Gastrocnemius medialis (tissue), 4 donors: ENCODE data around the gene TNNT3. TPM values are rescaled to one million over a fixed set of nuclear protein-coding genes. Genes with fewer than 3 reads are reported as not detected.

ENCODE experiments used
- ATAC-seq, 2 donors: fragments of 150-250 bp; one replicate each; pipeline ENCODE4 v1.9.1; 2016
- DNase-seq, 2 donors: peaks; one replicate each; pipeline ENCODE4 v3.0.0-alpha.2; 2019
- H3K27ac ChIP-seq, 4 donors: fragments of 200-600 bp; sonication (generic); 1 replicate in 1 of 4; 2 replicates in 3 of 4; pipeline ENCODE4 v1.5.1; 2016 to 2018; ENCODE audit warnings: mild to moderate bottlenecking in 2 of 4, moderate library complexity in 1 of 4
- H3K27me3 ChIP-seq, 3 donors: fragments of 200-600 bp; sonication (generic) in 2 of 3; 1 replicate in 1 of 3; 2 replicates in 2 of 3; pipeline versions ENCODE4 v1.5.1 to v1.6.0; 2016 to 2019; ENCODE audit warnings: mild to moderate bottlenecking in 1 of 3, moderate library complexity in 1 of 3
- H3K36me3 ChIP-seq, 2 donors: fragments of 200-600 bp; sonication (generic) in 1 of 2; one replicate each; pipeline ENCODE4 v1.5.1; 2017 to 2018
- H3K4me1 ChIP-seq, 2 donors: fragments of 200-600 bp; sonication (generic) in 1 of 2; one replicate each; pipeline ENCODE4 v1.5.1; 2016 to 2017; ENCODE audit warnings: mild to moderate bottlenecking in 2 of 2
- H3K4me3 ChIP-seq, 4 donors: fragments of 200-600 bp; sonication (generic) in 3 of 4; 1 replicate in 1 of 4; 2 replicates in 3 of 4; pipeline ENCODE4 v1.5.1; 2016 to 2019; ENCODE audit warnings: mild to moderate bottlenecking in 2 of 4
- H3K9me3 ChIP-seq, 3 donors: fragments of 200-600 bp; sonication (generic) in 2 of 3; 1 replicate in 1 of 3; 2 replicates in 2 of 3; pipeline ENCODE4 v1.5.1; 2016 to 2019
- POLR2A ChIP-seq, 2 donors: fragments of 450-650 bp; IDR thresholded peaks; one replicate each; pipeline ENCODE4 v1.6.1; 2017; ENCODE audit warnings: antibody characterized with exemption in 2 of 2, mild to moderate bottlenecking in 2 of 2, moderate library complexity in 2 of 2
- in situ Hi-C, 4 donors: fragments of 200-750 bp; cut with MboI; loops; one replicate each; pipeline versions ENCODE4 v1.15.0 to v1.8.0; 2017; ENCODE audit warnings: low sequenced_read_pairs in 4 of 4
- intact Hi-C: fragments of 100-400 bp; cut with DNase I; formaldehyde crosslinking; loops from one replicate; pipeline ENCODE4 v1.15.1; 2023; ENCODE audit warnings: low total_unique reads
- total RNA-seq, 4 donors: library from RNA; depleted of rRNA; stranded (reverse); fragments of >200 nt; gene quantifications; one replicate each; pipeline versions ENCODE4 v1.1.0 to v1.2.3, GENCODE V29; 2016
- TF ChIP-seq, protein P1 (sequence below), 5 experiments: fragments of 450-650 bp in 3 of 5; fragments of 200-600 bp in 2 of 5; sonication (generic) in 2 of 5; IDR thresholded peaks in 4 of 5; conservative IDR thresholded peaks in 1 of 5; 1 replicate in 4 of 5; 2 replicates in 1 of 5; pipeline ENCODE4 v1.5.1; 2016 to 2019; ENCODE audit warnings: antibody characterized with exemption in 5 of 5, mild to moderate bottlenecking in 3 of 5, moderate library complexity in 3 of 5

TNNT3 gene
- total RNA-seq, 4 donors from 2014 or later: 1,260 to 3,441 (median 1,835) TPM

DNA sequence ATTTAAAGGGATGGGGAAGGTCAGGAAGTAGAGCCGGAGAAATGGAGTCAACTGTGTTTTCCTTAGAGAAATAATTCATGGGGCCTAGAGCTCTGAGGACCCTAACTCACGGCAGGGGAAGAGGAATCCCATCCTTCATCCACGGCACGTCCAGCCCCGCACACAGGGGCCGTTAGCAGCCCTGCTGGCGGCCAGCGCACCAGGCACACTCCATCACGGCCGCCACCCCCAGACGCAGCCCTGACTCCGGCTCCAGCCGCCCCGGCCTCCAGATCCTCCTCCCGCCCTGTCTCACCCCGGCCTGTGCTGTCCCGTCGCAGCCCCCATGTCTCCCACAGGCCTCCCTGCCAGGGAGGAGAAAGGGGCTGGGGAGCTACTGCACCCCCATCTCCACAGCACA lies 38.9 kb downstream of the TNNT3 start:
- ATAC-seq: no peak
- intact Hi-C loops (no loop called here), in situ Hi-C loops (no loop called here)
- Histone ChIP-seq H3K36me3 (no peaks in the 10 kb centered on the region), H3K4me3 (no peak overlapping the region), H3K27ac (no peak overlapping the region), H3K4me1 (no peaks in the 10 kb centered on the region), H3K27me3 (no peaks in the 10 kb centered on the region), H3K9me3 (no peaks in the 10 kb centered on the region)
- no peak for TF ChIP-seq POLR2A (IDR thresholded peaks at IDR 0.05)
- TF ChIP-seq, protein P1, sequence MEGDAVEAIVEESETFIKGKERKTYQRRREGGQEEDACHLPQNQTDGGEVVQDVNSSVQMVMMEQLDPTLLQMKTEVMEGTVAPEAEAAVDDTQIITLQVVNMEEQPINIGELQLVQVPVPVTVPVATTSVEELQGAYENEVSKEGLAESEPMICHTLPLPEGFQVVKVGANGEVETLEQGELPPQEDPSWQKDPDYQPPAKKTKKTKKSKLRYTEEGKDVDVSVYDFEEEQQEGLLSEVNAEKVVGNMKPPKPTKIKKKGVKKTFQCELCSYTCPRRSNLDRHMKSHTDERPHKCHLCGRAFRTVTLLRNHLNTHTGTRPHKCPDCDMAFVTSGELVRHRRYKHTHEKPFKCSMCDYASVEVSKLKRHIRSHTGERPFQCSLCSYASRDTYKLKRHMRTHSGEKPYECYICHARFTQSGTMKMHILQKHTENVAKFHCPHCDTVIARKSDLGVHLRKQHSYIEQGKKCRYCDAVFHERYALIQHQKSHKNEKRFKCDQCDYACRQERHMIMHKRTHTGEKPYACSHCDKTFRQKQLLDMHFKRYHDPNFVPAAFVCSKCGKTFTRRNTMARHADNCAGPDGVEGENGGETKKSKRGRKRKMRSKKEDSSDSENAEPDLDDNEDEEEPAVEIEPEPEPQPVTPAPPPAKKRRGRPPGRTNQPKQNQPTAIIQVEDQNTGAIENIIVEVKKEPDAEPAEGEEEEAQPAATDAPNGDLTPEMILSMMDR (IDR thresholded peaks at IDR 0.05 in 4 of 5, conservative IDR thresholded peaks at IDR 0.05 in 1 of 5): no peak
- DNase-seq: no peak

DNA sequence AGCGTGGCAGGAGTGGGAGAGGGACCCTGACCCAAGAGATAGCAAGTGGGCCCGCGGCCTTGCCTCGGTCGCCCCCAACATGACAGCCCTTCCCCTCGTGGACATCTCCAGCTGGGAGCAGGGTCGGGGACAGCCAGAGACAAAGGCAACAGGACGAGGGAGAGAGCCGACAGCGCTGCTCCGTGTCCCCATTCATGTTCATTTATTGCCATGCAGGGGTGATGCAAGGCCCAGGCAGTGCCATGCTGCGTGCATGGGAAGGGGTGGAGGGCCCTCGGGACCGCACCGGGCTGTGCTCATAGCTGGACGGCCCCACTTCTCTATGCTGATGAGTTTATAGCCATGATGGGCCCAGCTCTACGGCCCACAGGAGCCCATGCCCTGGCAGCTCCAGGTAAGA lies 40.3 kb downstream of the TNNT3 start:
- in situ Hi-C loops (no loop called here), intact Hi-C loops (no loop called here)
- Histone ChIP-seq H3K4me3 (no peak overlapping the region), H3K27me3 (no peaks in the 10 kb centered on the region), H3K9me3 (no peaks in the 10 kb centered on the region), H3K36me3 (no peaks in the 10 kb centered on the region), H3K27ac (no peak overlapping the region), H3K4me1 (no peaks in the 10 kb centered on the region)
- DNase-seq: peak in 1 of 2 donors; percentile 8
- TF ChIP-seq POLR2A (IDR thresholded peaks at IDR 0.05): no peak
- TF ChIP-seq, protein P1 (IDR thresholded peaks at IDR 0.05 in 4 of 5, conservative IDR thresholded peaks at IDR 0.05 in 1 of 5): no peak
- ATAC-seq: no peak

DNA sequence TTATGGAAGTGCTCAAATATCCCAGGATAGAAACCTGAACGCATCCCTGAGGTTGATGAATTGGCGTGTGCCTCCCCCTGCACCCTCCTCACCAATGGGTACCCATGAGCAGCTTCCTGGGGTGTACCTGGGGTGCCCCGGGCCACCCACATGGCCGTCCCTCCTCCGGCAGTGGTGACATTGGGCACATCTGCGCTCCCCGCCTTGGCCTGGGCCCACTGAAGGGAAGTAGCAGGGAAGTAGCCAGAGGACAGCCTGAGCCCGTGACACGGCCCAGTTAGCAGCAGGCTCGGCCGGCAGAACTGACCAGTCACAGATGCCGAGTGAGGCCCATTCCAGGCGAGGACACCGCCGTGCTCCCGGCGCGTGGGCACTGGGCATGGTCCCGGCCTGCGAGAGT lies 44.4 kb downstream of the TNNT3 start:
- in situ Hi-C loops: no loop called here

DNA sequence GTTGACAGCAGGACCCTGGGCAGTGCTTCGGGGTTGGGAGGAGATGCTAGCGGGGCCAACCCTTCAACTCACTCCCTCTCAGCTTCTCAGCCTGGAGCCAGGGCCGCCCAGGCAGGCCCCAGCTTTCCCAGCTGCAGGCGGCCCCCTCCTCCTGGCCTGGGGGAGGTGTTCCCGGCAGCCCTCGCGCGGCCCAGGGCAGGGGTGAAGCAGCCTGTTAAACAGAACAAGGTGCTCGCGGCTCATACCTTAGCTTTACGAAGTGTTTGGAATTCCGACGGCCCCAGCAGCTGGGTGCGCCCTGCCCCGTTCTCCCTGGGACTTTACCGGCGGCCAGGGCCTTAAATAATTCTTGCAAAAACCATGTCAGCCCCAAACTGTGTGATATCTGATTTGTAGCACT lies 44.8 kb downstream of the TNNT3 start:
- no peak for ATAC-seq

More for the DNA sequence above, 44.4 kb downstream of the TNNT3 start:
- Histone ChIP-seq H3K4me3 (no peak overlapping the region), H3K4me1 (no peaks in the 10 kb centered on the region), H3K36me3 (no peaks in the 10 kb centered on the region), H3K27me3 (no peaks in the 10 kb centered on the region), H3K27ac (no peak overlapping the region), H3K9me3 (no peaks in the 10 kb centered on the region)
- DNase-seq (peak in 1 of 2 donors; percentile 34), ATAC-seq (no peak)
- no peak for TF ChIP-seq POLR2A (IDR thresholded peaks at IDR 0.05)
- TF ChIP-seq, protein P1 (IDR thresholded peaks at IDR 0.05 in 4 of 5, conservative IDR thresholded peaks at IDR 0.05 in 1 of 5): no peak
- intact Hi-C loops: no loop called here

More for the DNA sequence above, 44.8 kb downstream of the TNNT3 start:
- Histone ChIP-seq H3K4me3 (no peak overlapping the region), H3K9me3 (no peaks in the 10 kb centered on the region), H3K36me3 (no peaks in the 10 kb centered on the region), H3K27me3 (no peaks in the 10 kb centered on the region), H3K4me1 (no peaks in the 10 kb centered on the region), H3K27ac (no peak overlapping the region)
- no peak for DNase-seq
- TF ChIP-seq, protein P1 (IDR thresholded peaks at IDR 0.05 in 4 of 5, conservative IDR thresholded peaks at IDR 0.05 in 1 of 5): no peak
- TF ChIP-seq POLR2A (IDR thresholded peaks at IDR 0.05): no peak
- in situ Hi-C loops (no loop called here), intact Hi-C loops (no loop called here)
